HG02938 (cell line): ENCODE measurements around the gene SUMF2.
"Not testable (repeated sequence)": the region's sequence is repeated elsewhere in the genome, so short reads cannot be mapped to it uniquely, and the experiment has no call there.

Experiments
- ATAC-seq: cut with Tn5 transposase; IDR thresholded peaks from one replicate; pipeline ENCODE4 v1.9.1; 2021; ENCODE audit warnings: mild to moderate bottlenecking, moderate library complexity; ENCODE audit not compliant: unreplicated experiment

The SUMF2 gene

GRCh38 chr7:56105508-56105907 is 41.4 kb downstream of the SUMF2 start:
- peak; percentile 26 for ATAC-seq

DNA sequence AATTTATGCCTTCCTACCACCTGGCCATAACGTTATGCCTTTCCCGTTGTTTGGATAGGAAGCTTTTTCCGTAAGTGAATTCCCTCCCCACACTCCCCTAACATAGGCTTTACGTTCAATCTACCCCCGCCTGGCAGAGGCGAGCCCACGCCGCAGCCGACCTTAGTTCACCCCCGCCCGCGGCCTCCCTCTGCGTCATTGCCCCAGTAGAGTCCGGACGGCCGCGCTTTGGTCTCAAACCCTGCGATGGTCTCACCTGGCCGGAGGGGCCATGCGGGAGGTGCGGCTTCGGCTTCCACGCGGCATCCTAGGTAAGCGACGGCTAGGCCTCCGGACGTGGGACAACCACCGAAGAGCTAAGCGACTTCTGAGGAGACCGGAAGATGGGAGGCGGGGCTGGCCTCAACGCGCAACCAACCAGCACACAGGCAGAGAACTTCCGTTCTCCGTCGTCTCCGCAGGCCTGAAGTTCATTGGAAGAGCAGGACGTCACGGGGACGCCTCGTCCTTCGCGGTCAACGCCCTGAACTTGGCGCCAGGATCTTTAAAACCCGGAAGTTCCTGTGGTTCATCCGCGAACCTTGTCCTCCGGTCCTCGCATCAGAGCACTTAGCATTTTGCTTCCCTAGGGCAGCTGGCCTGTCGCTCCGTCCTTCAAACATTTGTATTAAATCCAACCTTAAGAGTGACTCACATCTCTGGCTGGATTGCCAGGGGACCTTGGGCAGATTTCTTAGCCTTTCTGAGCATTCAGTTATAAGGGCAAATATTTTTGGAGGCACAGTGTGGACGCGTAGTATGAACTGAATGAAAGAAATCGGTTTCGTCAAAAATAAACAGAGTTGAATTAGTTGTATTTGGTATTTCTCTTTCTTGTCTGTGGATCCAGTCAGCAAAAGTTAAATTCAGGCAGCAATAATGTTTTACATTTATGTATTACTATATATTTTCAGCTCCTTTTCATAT is 42.3 kb downstream of the SUMF2 start, which contains the start of gene CHCHD2:
Gene CHCHD2, minus strand, starts transcription at position 369 of the 966 bp plus-strand sequence. Its CDS starts 63 bp downstream, at position 306.
- ATAC-seq: peak; percentile 99

- no peak for ATAC-seq
Measured at GRCh38 chr7:56107954-56108258, 43.8 kb downstream of the SUMF2 start.

GRCh38 chr7:56110611-56111010 is 46.5 kb downstream of the SUMF2 start:
- no peak for ATAC-seq

DNA sequence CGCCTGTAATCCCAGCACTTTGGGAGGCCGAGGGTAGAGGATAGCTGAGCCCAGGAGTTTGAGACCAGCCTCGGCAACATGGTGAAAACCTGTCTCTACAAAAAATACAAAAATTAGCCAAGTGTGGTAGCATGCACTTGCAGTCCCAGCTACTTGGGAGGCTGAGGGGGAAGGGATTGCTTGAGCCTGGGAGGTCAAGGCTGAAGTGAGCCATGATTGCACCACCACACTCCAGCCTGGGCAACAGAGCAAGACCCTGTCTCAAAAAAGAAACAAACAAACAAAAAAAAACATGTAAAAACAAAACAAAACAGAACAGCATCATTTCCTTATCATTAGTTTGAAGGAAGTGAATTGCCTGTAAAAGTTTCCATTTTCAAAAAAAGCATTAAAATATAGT is 48.2 kb downstream of the SUMF2 start:
- not testable (repeated sequence) for ATAC-seq

DNA sequence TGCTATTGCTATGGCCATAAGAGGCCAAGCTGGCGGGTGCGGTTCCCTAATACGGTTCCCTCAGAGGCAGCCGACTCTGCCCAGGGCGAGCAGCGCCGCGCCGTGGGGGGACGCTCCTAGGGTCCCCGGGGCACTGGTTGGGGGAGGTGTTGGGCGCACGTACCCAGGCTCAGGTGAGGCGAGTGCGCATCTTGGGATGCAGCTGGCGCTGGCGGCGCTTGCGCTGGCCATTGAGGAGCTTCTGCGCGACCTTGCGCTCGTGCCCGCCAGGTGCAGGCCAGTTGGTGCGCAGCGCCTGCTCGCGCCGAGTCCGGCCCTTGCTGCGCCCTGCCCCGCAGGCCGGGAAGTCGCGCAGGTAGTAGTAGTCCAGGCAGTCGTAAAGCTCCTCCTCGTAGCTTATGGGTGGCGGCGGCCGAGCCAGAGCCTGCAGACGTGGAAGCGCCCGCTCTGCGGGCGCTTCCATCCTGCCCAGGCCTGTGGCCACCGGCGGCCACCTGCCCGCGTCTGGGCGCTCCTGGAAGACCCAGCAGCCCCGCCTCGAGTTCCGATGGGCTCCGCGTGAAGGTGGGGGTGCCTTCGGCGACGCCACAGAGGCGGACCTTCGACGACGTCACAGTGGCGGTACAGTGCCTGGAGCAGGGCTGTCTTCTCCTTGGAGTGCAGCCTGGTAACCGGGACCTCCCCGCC is 51.9 kb downstream of the SUMF2 start, which contains the start of gene NUPR2:
Gene NUPR2, minus strand, starts transcription at position 566 of the 687 bp plus-strand sequence. Its CDS starts 103 bp downstream, at position 463.
- no peak for ATAC-seq

DNA sequence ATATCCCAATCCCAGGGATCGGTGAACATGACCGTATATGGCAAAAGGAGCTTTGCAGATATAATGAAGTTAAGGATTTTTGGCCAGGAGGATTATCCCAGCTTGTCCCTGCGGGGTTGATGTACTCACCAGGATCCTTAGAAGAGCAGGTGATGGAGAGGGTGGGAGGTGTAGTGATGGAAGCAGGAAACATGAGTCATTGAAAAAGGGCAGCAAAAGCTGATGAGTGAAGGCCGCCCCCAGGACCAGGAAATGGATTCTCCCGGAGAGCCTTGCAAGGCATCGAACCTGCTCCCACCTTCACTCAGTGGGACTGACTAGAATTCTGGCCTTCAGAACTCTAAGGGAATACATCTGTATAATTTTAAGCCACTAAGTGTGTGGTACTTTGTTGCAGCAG is 57.4 kb downstream of the SUMF2 start:
- ATAC-seq: no peak

DNA sequence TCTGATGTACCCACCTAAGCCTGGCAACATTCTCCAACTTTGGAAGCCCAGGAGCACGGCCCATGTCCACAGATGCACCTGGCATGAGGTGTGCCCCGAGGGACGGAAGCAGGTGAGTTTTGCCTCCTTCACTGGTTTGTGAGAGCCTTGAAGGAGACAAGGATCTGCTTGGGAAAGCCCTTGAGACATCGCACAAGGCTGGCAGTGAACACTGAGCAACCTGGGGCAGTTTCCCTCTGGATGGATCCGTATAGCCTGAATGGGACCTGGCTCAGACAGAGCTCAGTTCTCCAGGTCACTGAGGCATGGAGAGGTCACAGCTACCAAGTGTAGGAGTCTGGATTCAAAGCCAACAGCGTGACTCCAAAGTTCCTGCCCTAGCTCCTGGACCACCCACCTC is 60.9 kb downstream of the SUMF2 start:
- no peak for ATAC-seq

DNA sequence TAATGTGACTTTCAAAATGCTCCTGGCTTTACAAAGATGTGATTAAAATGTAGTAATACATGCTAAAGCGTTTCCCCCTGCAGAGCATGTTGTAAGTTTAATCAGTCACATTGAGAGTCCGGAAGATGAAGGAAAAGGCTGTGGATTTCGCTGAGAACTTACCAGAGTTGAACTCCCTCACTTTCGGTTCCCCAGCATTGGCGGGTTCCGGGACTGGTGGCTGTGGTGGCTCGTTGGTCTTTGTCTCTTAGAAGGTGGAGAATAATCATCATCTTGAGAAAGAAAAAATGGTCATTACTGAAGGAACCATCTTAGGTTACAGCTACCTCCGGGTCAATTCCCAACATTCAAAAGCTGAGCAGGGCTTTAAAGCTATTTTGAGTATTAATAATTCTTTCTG is 61.7 kb downstream of the SUMF2 start:
- no peak for ATAC-seq

DNA sequence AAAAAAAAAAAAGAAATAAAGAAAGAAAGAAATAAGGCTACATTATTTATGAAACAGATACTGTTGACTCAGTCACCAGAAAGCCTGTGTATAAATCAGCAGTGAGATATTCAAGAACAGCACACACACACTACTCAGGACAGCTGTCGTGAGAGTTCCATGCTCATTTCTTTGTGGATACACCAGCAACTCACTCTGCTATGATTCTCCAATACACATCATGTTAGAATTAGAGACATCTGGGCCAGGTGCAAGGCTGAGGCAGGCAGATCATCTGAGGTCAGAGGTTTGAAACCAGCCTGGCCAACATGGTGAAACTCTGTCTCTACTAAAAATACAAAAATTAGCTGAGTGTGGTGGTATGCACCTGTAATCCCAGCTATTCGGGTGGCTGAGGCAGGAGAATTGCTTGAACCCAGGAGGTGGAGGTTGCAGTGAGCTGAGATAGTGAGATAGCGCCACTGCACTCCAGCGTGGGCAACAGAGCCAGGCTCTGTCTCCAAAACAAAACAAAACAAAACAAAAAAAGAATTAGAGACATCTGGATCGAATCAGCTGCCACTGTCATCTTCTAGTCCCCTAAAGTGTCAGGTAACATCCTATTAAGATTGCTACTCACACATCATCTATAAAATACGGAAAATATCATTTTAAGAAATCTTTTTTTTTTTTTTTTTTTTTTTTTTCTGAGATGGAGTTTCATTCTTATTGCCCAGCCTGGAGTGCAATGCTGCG is 63.3 kb downstream of the SUMF2 start:
- ATAC-seq: no peak
